Liver (tissue), 9 donors: Measurements from ENCODE around the gene DROSHA. TPM values are rescaled to one million over a fixed set of nuclear protein-coding genes. Genes with fewer than 3 reads are reported as not detected.

ENCODE experiments used
- DNase-seq: peaks from one replicate; pipeline ENCODE4 v3.0.0-alpha.2; 2017; ENCODE audit warnings: low spot score
- H3K27ac ChIP-seq, 2 donors: one replicate each; pipeline ENCODE4 v1.7.0; 2013; ENCODE audit warnings: inconsistent platforms in 2 of 2, low read length in 2 of 2, control low read depth in 1 of 2, low read depth in 1 of 2, mild to moderate bottlenecking in 1 of 2
- H3K27me3 ChIP-seq, 4 donors: one replicate each; pipeline versions ENCODE4 v1.6.1 to v1.7.0; 2013; ENCODE audit warnings: low read length in 3 of 4, inconsistent platforms in 1 of 4, mild to moderate bottlenecking in 1 of 4, moderate library complexity in 1 of 4; ENCODE audit not compliant: control insufficient read depth in 4 of 4, insufficient read depth in 4 of 4
- H3K36me3 ChIP-seq, 4 donors: one replicate each; pipeline versions ENCODE4 v1.6.1 to v1.7.0; 2013; ENCODE audit warnings: low read length in 3 of 4, mild to moderate bottlenecking in 3 of 4, low read depth in 1 of 4, moderate library complexity in 1 of 4; ENCODE audit not compliant: control insufficient read depth in 4 of 4, insufficient read depth in 3 of 4
- H3K4me1 ChIP-seq, 4 donors: one replicate each; pipeline versions ENCODE4 v1.6.1 to v1.7.0; 2013; ENCODE audit warnings: low read length in 3 of 4, mild to moderate bottlenecking in 3 of 4, moderate library complexity in 1 of 4; ENCODE audit not compliant: control insufficient read depth in 4 of 4, insufficient read depth in 4 of 4
- H3K4me3 ChIP-seq, 3 donors: one replicate each; pipeline versions ENCODE4 v1.6.1 to v1.7.0; 2013; ENCODE audit warnings: low read length in 3 of 3, control low read depth in 1 of 3, low read depth in 1 of 3, mild to moderate bottlenecking in 1 of 3
- H3K9ac ChIP-seq, 2 donors: one replicate each; pipeline ENCODE4 v1.7.0; 2013; ENCODE audit warnings: low read length in 2 of 2, mild to moderate bottlenecking in 2 of 2, moderate library complexity in 2 of 2, control low read depth in 1 of 2, low read depth in 1 of 2
- H3K9me3 ChIP-seq, 4 donors: one replicate each; pipeline versions ENCODE4 v1.6.1 to v1.7.0; 2013; ENCODE audit warnings: low read length in 3 of 4; ENCODE audit not compliant: control insufficient read depth in 4 of 4
- ATF3 ChIP-seq: IDR thresholded peaks from 2 replicates; pipeline ENCODE4 v1.6.1; 2016; ENCODE audit warnings: antibody characterized with exemption
- CTCF ChIP-seq: fragments of 150-350 bp; IDR thresholded peaks from 2 replicates; pipeline ENCODE4 v1.5.1; 2017; ENCODE audit warnings: improper control_type of control experiment, low read depth, low read length; ENCODE audit not compliant: missing input control
- FOXA1 ChIP-seq: IDR thresholded peaks from 2 replicates; pipeline ENCODE4 v1.6.1; 2016; ENCODE audit warnings: antibody characterized with exemption
- FOXA2 ChIP-seq: IDR thresholded peaks from 2 replicates; pipeline ENCODE4 v1.6.1; 2016; ENCODE audit warnings: antibody characterized with exemption
- HNF4A ChIP-seq, 2 donors: conservative IDR thresholded peaks; 2 replicates each; pipeline ENCODE4 v1.6.1; 2016; ENCODE audit warnings: antibody characterized with exemption in 2 of 2, mild to moderate bottlenecking in 2 of 2
- HNF4G ChIP-seq: IDR thresholded peaks from 2 replicates; pipeline ENCODE4 v1.6.1; 2016; ENCODE audit warnings: antibody characterized with exemption
- MAX ChIP-seq: IDR thresholded peaks from 2 replicates; pipeline ENCODE4 v1.6.1; 2016; ENCODE audit warnings: antibody characterized with exemption
- NR2F2 ChIP-seq: IDR thresholded peaks from 2 replicates; pipeline ENCODE4 v1.6.1; 2016; ENCODE audit warnings: antibody characterized with exemption
- RAD21 ChIP-seq, 2 donors: IDR thresholded peaks; 2 replicates each; pipeline ENCODE4 v1.6.1; 2016; ENCODE audit warnings: antibody characterized with exemption in 2 of 2, mild to moderate bottlenecking in 2 of 2
- REST ChIP-seq: IDR thresholded peaks from 2 replicates; pipeline ENCODE4 v1.6.1; 2016; ENCODE audit warnings: antibody characterized with exemption, mild to moderate bottlenecking
- RXRA ChIP-seq, 2 donors: IDR thresholded peaks; 2 replicates each; pipeline ENCODE4 v1.6.1; 2017 to 2018; ENCODE audit warnings: antibody characterized with exemption in 2 of 2, mild to moderate bottlenecking in 1 of 2
- SP1 ChIP-seq: IDR thresholded peaks from 2 replicates; pipeline ENCODE4 v1.6.1; 2018; ENCODE audit warnings: antibody characterized with exemption, mild to moderate bottlenecking
- TAF1 ChIP-seq: conservative IDR thresholded peaks from 2 replicates; pipeline ENCODE4 v1.6.1; 2016; ENCODE audit warnings: antibody characterized with exemption, mild to moderate bottlenecking
- YY1 ChIP-seq: IDR thresholded peaks from 2 replicates; pipeline ENCODE4 v1.6.1; 2016; ENCODE audit warnings: antibody characterized with exemption, mild to moderate bottlenecking
- ZBTB33 ChIP-seq: IDR thresholded peaks from 2 replicates; pipeline ENCODE4 v1.6.1; 2016; ENCODE audit warnings: antibody characterized with exemption
- WGBS: extraction: QIAGEN DNeasy Blood & Tissue Kit; methylation state at CpG from one replicate; pipeline ENCODE4 v1.1.7; 2013; 5-methylcytosine and 5-hydroxymethylcytosine counted together
- polyA plus RNA-seq, 2 donors: library from polyadenylated mRNA; stranded (reverse) in 1 of 2; unstranded in 1 of 2; fragments of 200-250 nt in 1 of 2; fragments of >200 nt in 1 of 2; fragmentation: Nextera tagmentation in 1 of 2; extraction: Ambion mirVana in 1 of 2; gene quantifications; one replicate each; pipeline versions ENCODE4 v1.2.1 to v1.2.3, GENCODE V29; 2013 to 2015
- total RNA-seq, 2 donors: library from RNA; depleted of rRNA; stranded (reverse); fragments of >200 nt; gene quantifications; one replicate each; pipeline ENCODE4 v1.2.3, GENCODE V29; 2014
- donor health status: healthy.
- donor health status: healthy.
- donor health status: healthy.
- donor health status: healthy.
- donor health status: healthy.

Gene DROSHA
- total and polyA plus RNA-seq, 4 donors = 8.2 to 25.4 (median 15.4) TPM

- Histone ChIP-seq H3K4me3 (no peak overlapping the region), H3K9ac (no peak overlapping the region), H3K27me3 (no peaks in the 10 kb centered on the region), H3K9me3 (no peaks in the 10 kb centered on the region), H3K4me1 (no peaks in the 10 kb centered on the region), H3K27ac (no peak overlapping the region), H3K36me3 (peaks cover 15 to 70% (median 53%) of the 10 kb centered on the region in 4 donors)
- WGBS = over 99% methylated on average over 4 of the region's 4 CpGs
- DNase-seq = no peak
- TF ChIP-seq ATF3 (no peak), RAD21 (IDR thresholded peaks at IDR 0.05) (no peak), REST (no peak), SP1 (no peak), ZBTB33 (no peak), MAX (no peak), YY1 (no peak), FOXA2 (no peak), NR2F2 (no peak), TAF1 (no peak), CTCF (no peak), HNF4A (conservative IDR thresholded peaks at IDR 0.05) (no peak)
Measured at GRCh38 chr5:31511305-31511704, 20.6 kb downstream of the DROSHA start.

- Histone ChIP-seq H3K4me1 (no peaks in the 10 kb centered on the region), H3K4me3 (no peak overlapping the region), H3K27me3 (no peaks in the 10 kb centered on the region), H3K9ac (no peak overlapping the region), H3K36me3 (peaks cover 18 to 66% (median 46%) of the 10 kb centered on the region in 4 donors), H3K9me3 (no peaks in the 10 kb centered on the region), H3K27ac (no peak overlapping the region)
- DNase-seq = no peak
- WGBS = 90% methylated on average over 10 of the region's 10 CpGs
- TF ChIP-seq HNF4G (no peak), REST (no peak), FOXA1 (no peak), MAX (no peak), SP1 (no peak), RAD21 (IDR thresholded peaks at IDR 0.05) (no peak), NR2F2 (no peak), HNF4A (conservative IDR thresholded peaks at IDR 0.05) (no peak), ZBTB33 (no peak), RXRA (IDR thresholded peaks at IDR 0.05) (no peak), FOXA2 (no peak), YY1 (no peak), TAF1 (no peak)
Measured at GRCh38 chr5:31504529-31504928, 27.4 kb downstream of the DROSHA start.
